GM18498 (cell line): ENCODE measurements around the gene SPACDR.

Experiments used
- ATAC-seq: cut with Tn5 transposase; IDR thresholded peaks from one replicate; pipeline ENCODE4 v1.9.1; 2021; ENCODE audit warnings: mild to moderate bottlenecking, moderate library complexity; ENCODE audit not compliant: unreplicated experiment

The SPACDR gene

GRCh38 chr7:100486111-100486636 lies 22.1 kb upstream of the SPACDR start:
- no peak for ATAC-seq

GRCh38 chr7:100485471-100485876 lies 21.4 kb upstream of the SPACDR start:
- no peak for ATAC-seq

- no peak for ATAC-seq
These were observed 20.6 kb upstream of the SPACDR start for GRCh38 chr7:100484673-100485045.

GRCh38 chr7:100483722-100484672 lies 19.9 kb upstream of the SPACDR start, which contains the start of gene NYAP1:
Gene NYAP1, plus strand, starts transcription at chr7:100483927. Its CDS starts 1,385 bp downstream, at chr7:100485312.
- ATAC-seq: peak; percentile 15

- peak; percentile 64 for ATAC-seq
These were observed 19.1 kb upstream of the SPACDR start for GRCh38 chr7:100483090-100483721.

DNA sequence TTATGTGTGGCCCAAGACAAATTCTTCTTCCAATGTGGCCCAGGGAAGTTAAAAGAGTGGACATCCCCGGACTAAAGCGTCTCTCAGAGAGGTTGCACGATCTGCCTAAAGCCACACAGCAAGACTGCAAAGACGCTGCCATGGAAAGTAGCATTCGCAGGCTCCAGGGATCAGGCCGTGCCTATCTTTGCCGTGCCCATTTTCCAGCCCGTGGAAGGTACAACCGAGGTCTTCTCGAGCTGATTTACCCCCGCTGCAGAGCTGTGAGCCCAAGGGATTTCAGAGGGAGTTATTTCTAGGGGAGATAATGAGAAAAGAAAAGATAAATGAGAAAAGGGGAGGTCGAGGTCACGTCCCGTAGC lies 18.6 kb upstream of the SPACDR start:
- ATAC-seq: no peak

GRCh38 chr7:100481466-100481865 lies 17.4 kb upstream of the SPACDR start:
- no peak for ATAC-seq

- ATAC-seq: peak; percentile 68
These were observed 15.0 kb upstream of the SPACDR start, which contains the start of gene TSC22D4 for GRCh38 chr7:100478958-100479660. Gene TSC22D4, minus strand, starts transcription at chr7:100479214. Its CDS starts 1,176 bp downstream, at chr7:100478038.

DNA sequence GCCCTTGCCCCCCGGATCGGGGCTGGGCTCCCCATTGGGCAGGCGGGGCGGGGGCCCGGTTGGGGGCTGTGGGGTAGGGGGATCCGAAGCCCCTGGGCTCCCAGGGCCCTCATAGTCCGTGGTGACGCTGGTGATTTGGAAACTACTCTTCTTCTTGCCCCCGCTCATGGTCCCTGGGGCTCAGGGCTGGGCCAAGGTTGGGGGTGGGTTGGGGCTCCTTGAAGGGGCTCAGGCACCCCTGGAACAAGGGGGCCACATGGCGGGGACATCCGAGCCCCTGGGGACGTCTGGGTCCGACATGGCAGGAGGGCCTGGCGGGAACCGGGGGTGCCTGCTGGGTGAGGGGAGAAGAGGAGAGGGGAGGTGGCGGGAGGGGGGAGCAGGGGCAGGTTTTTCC lies 13.8 kb upstream of the SPACDR start:
- ATAC-seq: no peak

- no peak for ATAC-seq
These were observed 13.1 kb upstream of the SPACDR start for GRCh38 chr7:100476903-100477870.

DNA sequence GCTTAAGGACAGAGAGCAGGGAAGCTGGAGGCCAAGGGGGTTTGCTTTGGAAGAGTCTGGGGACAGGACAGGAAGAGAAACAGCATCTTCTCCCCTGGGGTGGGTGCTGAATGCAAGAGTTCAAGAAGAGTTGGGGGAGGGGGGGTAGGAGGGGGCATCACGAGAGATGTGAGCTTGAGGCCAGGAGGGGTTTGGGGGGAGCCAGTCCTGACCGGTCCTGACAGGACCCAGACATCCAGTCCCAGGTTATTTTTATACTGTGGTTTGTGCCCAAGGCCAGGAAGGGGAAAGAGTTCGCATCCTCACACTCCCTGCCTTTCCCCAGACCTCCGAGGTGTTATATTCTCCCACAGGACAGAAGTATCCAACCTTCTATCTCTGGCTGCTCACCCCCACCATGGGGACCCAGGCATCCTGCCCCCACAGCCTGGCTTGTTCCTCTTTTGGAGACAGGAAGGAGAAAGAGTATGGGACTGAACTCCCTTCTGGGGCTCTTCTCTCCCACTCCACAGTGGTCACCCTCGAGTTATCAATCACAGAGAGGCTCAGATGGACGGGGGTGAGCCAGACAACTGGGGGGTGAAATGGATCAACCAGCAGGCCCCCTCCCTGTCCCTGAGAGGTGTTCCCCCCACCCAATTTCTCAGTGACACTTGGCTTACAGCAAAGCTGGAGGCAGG lies 12.2 kb upstream of the SPACDR start:
- no peak for ATAC-seq

DNA sequence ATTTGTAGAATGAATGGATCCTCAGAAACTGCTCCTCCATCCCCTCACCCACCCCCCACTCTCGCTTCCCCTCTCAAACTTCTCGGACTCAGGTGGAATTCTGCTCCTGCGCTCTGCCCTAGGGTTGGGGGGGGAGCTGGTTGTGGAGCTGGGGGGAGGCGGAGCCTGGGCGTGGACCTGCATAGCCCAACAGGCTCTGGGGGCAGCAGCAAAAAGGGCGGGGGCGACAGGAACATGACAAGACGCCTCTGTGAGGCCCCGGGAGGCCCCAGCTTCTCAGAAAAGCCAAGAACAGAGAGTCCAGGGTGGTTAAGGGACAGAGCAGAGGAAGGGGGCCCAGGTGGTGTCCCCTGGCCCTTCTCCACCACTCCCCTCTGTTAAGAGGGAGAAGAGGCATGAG lies 11.5 kb upstream of the SPACDR start:
- no peak for ATAC-seq

DNA sequence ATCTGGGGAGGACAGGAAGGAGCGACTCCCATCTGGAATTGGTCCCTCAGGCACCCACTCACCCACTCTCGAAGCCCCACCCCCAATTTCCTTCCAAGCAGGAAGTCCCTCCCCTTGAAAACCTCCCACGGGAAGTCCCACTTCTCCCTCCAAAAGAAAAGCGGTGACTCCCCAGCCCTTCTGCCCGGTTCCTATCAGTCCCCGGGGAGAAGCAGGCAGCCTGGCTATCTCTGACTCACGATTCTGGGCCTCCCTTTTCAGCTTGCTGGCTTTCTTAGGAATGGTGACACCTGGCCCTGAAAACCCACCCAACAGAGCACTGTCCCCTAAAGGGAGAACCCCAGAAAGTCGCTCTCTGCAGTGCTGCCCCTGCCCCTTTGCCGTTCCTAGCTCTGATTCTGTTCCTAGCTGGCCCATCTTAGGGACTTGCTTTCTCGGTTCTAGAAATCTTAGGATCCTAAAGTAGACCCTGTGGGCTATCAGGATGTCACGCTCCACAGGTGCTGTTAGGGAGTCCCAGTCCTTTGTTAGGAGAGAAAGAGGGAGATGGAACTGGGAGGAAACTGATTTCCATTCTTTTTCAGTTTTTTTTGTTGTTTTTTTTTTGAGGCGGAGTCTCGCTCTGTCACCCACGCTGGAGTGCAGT lies 8.9 kb upstream of the SPACDR start:
- no peak for ATAC-seq

DNA sequence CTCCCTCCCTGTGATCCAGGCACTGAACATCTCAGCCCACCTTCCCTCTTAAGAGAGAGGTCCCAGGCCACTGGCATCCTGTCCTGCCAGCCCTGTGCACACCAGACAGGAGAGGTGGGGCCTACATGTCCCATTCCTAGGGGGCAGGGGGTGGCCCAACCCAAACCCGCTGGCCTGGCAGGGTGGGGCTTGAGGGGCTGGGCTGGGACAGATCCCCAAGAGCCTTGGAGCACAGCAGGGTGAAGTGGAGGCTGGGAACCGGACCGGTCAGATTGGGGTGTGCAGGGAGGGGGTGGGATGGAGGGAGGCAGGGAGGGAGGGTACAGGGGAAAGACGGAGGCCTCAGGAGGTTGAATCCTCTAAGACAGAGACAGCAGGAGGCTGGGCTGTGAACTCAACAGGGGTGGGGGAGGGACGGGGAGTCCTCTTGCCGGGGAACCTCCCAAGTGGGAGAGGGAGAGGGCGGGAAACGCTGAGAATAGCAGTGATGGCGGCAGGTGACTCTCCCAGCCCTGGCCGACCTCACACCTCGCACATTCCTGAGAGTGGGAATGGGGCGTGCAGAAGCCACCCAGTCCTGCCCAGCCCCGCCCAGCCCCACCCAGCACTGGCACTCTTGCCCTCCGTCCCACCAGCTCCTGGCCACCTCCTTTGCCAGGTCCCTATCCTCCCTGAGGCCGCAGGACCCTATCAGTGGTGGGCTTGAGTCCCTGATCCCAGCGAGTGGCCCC lies 8.2 kb upstream of the SPACDR start:
- no peak for ATAC-seq

- ATAC-seq: no peak
These were observed 7.0 kb upstream of the SPACDR start for GRCh38 chr7:100471021-100471420.

GRCh38 chr7:100469227-100470044 lies 5.4 kb upstream of the SPACDR start:
- peak; percentile 70 for ATAC-seq

DNA sequence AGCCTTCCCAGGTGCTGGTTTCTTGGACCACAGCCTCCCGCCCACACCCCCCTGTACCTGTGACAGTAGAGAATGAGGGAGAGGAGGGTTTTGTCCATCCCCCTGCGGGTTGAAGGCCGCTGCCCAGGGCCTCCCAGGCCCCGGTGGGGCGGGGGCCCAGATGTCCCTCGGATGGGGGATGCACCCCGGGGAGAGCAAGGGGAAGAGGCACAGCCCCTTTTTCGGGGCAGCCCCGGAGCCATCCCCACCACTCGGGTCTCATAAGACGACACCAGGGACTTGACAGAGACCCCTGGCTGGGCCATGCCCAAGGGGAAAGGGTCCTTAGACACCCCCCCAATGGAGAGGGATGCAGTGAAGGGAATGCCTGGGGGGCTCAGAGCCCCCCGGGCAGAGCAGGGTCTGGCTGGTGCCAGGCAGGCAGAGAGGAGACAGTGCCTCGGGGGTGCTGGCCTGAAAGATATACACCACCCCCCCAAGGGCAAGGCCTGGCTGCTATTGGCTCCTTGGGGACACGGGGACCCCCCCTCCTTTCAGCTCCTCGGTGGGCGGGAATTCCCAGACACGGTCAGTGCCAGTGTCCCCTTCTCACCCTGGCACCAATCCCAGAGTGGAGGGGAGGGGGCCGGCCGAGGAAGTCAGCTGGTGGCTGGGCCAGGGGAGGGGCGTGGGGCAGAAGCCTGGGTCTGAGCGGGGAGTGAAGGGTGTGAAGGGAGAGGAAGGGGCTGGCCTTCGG lies 3.7 kb upstream of the SPACDR start:
- ATAC-seq: no peak
